ENCODE measurements around the gene GALNT1.

Gene GALNT1

DNA sequence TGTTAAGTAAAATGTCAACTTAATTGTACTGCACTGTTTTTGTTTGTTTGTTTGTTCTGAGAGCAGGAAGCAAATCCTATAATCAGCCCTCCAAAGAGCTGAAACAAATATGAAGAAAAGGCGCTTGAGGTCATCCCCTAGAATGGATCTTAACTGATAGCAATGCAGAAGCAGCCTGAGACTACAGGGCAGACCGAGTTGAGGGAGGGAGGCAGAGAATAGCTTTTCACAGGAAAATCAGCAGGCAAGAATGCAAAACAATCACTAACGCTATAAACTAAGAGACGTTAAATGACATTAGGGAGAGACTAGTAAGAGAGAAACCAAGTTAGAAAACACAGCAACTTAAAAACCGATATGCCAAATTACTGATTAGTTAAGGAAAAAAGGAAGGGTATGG, 37.2 kb downstream of the GALNT1 start:
- DNase-seq, result no peak

DNA sequence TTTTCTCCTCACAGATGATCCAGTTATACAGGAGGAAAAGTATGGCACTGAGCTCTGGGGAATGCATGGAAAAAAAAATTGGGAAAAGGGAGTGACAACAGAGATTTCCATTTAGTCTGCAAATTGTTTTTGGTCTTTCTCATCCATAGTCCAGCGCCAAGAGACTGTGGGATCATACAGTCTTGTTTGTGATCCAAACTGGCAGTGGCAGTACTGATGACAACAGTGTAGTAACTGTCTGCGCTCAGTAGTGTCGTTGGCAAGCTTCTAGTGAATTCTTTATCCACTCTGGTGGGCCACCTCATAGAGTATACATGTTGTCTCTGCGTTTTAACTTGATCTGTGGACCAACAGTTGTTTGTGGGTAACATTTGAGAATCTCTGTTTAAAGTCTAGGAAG, 37.9 kb downstream of the GALNT1 start:
- no peak for DNase-seq

DNA sequence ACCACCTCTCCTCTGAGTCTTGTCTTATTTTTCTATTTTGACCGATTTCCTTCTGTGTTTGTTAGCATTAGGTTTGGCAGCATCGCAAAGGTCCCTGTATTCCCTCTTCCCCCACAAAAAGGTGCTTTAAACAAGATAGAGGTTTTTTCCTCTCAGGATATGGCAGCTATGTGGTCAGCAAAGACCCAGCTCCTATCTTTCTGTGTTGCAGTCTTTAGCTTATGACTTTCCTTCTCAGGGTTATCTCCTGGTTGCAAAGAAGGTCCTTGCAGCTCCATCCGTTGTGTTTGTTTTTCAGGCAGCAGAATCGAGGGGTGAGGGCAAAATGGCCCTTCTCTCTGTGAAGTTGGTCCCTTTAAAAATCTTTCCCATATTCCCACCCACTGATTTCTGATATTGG, 38.4 kb downstream of the GALNT1 start:
- no peak for DNase-seq

DNA sequence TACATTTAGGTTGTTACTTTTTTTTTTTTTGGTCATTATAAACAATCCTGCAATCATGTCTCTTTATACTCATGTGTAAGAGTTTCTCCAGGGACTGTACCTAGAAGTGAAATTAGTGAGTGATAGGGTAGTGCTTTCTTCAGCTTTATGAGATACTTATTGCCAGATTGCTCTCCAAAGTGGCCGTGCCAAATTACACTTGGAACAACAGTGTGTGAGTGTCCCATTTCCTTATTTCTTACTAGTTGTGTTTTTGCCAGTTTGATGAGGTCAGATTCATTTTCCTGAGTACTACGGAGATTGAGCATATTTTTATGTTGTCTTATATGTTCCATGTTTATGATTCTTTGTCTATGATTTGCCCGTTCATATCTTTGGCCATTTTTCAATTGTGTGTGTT, 39.2 kb downstream of the GALNT1 start:
- no peak for DNase-seq

DNA sequence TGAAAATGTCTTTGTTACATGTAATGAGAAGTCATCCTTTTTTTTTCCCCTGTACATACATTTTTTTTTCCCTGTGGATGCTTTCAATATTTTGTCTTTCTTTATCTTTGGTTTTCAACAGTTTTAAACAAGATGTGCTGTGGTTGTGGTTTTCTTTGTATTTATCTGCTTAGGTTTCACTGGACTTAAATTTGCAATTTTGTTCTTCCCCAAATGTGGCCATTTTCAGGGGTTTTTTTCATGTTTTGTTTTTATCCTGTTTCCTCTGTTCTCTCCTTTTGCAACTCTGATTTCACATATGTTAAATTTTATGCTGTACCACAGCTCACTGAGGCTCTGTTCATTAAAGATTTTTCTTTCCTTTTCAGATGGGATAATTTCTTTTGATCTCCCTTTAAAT, 41.7 kb downstream of the GALNT1 start:
- no peak for DNase-seq

DNA sequence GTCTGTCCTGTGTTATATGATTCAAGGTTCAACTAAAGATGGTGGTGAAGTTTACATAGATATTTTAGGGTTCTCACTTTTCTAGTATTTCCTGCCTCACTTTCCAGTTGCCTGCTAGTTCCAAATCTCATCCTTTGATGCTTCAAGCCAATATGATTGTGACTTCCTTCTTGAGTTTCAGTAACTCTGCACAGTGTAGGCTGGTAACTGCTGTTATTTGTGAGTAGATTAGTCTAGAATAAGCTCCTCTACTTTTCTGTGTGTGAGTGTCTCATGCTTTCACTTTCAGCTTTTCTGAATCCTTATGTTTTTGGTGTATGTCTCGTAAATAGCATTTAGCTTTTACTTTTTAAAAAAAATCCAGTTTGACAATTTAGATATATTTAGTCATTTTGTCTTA, 42.6 kb downstream of the GALNT1 start:
- DNase-seq, result no peak

DNA sequence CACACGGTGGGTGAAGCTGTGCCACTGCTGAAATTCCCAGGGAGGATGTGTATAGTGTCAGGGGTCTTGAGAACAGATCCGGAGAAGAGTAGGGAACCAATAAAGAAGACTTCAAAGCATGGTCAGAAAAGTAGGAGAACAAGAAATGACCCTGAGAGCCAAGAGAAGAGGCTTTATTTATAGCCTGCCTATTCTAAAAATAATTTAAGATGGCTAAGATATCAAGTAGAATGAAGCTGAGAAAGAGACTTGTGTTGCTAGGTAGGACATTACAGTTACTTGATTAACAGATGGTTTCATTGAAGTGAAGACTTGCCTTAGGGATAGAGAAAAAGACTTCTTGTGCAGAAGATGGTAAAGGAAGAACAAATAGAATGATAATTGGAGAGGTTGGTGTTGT, 43.7 kb downstream of the GALNT1 start:
- no peak for DNase-seq

DNA sequence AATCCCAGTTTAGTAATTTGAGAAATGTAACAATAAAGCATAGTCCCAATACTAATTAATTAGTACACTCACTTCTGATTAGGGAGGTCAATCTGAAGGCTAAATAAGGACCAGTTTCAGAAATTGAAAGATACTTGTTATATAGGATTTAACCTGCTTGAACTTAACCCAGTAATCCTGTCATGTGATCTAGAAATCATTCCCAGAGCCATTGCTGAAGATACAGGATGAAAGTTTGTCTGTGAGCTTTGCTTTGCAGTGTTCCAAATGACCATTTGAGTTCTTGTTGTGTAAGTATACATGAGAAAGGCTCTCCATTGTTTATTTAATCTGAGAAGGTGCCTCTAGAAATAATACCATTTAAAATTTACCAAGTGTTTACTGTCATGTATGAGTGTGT, 52.2 kb downstream of the GALNT1 start:
- no peak for DNase-seq

DNA sequence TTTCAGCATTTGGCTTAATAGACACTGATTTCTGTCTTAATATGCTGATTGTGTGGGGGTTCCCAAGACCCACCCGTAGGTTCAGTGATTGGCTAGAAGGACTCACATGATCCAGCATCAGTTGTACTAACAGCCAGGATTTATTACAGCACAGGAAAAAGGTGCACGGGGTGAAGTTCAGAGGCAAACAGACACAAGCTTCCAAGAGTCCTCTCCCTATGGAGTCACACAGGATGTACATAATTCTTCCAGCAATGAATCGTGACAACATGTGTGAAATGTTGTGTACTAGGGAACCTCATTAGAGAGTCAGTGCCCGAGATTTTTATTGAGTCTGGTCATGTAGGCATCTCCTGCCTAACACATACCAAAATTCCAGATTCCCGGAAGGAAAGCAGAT, 52.8 kb downstream of the GALNT1 start:
- no peak for DNase-seq

DNA sequence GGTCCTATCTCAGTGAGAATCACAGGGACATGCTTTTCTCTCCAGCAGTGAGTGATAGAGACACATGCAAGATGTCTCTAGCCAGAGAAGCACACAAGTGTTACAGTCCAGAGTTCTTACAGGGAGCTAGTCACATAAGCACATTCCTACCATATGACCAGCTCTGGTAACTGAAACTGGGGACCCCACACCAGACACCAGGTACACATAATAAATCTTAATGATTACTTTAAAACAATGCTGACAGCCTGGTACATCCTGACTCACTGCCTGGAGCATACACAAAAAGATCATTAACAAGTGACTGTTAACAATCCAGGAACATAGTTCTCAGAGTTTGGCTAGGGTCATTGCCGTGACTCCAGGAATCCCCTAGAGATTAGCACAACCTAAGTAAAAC, 53.6 kb downstream of the GALNT1 start:
- no peak for DNase-seq

DNA sequence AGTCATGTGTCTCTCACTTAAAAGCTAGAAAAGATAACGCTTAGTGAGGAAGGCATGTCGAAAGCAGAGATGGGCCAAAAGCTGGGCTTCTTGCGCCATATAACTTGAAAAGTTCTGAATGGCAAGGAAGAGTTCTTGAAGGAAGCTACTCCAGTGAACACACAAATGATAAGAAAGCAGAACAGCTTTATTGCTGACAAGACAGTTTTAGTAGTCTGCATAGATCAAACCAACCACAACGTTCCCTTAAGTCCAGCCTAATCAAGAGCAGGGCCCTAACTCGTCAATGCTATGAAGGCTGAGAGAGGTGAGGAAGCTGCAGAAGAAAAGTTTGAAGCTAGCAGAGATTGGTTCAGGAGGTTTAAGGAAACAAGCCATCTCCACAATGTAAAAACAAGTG, 55.7 kb downstream of the GALNT1 start:
- no peak for DNase-seq

DNA sequence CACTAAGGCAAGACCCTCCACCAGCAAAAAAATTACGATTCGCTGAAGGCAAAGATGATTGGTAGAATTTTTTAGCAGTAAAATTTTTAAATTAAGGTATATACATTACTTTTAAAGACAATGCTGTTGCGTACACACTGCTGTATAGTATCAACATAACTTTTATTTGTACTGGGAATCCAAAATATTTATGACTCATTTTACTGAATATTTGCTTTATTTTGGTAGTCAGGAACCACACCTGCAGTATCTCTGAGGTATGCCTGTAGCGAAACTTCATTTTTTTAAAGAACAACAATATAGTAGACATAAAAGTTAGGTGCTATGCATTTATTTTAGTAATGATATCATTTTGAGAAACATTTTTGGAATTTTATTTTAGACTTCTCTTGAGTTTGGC, 57.8 kb downstream of the GALNT1 start:
- no peak for DNase-seq

DNA sequence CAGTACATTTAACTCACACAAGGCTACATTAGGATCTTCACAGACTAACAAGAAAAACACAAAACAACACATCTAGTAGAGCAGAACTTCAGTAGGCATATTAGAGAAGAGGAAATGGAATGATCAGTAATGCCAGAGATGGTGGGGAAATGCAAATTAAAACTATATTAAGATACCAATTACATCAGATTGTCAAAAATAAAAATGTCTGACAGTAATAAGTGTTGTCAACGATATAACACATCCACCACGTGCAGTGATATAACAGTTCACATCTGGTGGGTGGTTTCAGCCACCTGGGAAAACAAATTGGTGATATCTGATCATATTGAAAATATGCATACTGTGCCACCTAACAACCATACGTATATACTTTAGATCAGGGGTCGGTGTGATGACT, 59.9 kb downstream of the GALNT1 start:
- no peak for DNase-seq

DNA sequence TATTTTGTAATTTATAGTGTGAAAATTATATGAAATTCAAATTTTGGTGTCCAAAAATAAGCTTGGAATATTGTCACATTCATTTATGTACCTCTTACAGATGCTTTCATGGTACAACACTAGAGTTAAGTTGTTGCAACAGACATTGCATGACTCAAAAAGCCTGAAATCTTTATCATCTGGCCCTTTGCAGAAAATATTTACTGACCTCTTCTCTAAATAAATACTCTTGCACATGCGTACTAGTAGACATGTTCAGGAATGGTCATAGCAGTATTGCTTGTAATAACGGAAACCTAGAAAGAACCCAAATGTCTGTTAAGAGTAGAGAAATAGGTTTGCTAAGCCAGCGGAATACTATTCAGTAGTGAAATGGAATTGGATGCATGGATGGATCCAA, 60.4 kb downstream of the GALNT1 start:
- no peak for DNase-seq

DNA sequence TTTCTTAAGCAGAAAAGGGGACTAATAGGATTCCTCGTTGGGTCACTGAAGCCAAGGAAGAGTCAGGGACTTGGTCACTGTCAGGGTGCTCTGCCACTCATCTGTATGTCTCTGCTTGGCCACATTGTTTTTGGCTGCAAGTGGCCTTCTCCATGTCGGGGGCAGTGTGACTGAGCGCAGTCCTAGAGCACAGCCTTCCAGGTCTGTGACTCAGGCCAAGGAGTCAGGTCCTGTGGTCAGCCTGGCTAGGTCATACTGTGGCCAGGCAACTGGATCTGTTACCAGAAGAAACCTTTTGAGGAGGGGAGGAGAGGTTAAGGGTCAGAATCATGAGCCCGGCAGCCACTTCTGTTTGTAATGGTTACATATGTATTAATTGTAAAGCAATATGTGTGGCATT, 61.3 kb downstream of the GALNT1 start:
- no peak for DNase-seq

DNA sequence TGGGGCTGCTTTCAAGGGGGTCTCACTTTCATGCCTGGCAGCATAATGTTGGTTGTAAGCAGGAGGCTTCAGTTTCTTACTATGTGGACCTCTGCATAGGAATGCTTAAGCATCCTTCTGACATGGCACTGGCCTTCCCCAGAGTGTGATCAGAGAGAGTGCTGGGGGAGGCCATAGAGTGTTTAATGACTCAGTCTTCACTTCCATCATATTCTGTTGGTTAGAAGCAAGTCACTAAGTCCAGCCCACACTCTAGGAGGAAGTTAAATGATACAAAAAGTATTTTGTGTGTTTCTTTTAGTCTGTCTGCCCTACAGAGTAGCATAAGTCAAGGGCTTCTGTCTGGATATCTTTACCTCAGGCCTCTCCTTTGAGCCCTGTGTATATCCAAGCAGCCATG, 64.9 kb downstream of the GALNT1 start:
- no peak for DNase-seq

DNA sequence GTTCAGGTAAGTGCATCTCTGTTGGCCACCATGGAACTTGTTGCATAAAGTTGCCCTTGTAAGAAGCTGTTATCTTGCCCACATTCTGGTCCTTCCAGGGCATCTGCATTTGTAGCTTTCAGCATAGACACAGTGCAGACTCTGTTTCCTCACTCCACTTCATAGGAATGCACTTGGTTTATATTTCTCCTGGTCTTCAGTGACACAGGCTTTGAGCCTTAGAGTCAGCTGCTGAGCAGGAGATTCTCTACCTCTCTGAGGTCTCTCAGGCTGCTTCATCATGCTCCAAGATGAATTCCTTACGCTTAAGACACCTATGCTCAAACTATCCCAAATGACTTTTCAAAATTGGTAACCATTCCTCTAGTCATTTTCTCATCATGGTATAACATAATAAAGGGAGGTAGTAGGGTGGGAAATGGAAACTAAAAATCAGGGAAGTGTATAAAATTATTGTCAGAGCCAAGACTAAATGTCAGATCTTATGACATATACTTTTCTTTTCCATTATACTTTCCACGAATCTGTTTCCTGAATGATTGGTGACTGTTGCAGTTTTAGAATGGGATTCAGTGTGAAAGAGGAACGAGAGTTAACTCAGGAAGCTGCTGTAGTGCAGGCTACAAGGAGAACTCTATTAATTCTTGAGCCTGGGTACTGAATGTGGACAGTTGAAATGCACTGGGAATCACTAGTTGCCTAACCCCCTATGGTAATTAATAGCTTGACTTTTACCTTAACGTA, 72.0 kb downstream of the GALNT1 start:
- DNase-seq, result no peak

DNA sequence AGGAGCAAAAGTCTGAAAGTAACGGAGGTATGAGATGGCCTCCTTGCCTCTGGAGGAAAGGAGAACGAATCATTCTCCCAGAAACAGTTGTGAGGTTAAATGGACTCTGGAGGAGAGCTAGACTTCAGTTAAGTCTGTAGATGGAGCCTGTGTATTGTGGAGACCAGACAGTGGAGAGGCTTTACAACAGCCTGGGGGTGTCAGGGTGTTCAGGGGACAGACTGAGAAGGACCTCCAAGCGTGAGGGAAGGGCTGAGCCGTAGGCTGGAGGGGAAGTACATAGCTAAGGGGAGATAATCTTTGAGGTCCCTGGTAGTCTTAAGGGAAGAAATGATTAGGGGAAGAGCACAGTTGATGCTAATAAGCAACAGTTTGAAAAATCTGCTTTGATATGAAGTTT, 76.6 kb downstream of the GALNT1 start:
- DNase-seq, result no peak

DNA sequence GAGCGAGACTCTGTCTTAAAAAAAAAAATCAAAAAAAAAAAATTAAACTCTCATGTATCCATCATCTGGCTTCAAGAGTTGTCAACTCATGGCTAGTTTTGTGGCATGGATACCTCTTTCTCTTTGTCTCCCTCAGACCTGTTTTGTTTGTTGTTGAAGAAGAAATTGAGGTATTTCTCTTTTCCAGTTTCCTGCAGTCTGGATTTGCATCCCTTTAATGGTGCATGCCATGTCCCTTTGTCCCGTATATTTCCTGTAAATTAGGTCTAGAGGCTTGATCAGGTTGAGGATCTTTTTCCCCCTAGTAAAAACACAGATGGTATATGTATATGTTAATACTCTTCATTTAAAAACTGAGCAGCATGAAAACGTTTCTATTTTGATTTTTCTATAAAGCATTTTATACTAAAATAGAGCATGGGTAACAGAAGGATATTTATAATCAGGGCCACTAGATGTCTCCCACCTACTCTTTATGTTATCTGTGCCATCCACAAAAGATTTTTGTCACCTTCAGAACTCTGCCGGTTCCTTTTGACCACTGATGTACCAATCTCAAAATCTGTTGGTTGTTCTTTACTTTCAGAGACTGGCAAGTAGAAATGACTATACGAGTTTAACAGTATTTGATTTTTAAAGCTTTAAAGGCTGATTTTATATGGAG, 80.1 kb downstream of the GALNT1 start:
- peak; percentile 52 for DNase-seq

DNA sequence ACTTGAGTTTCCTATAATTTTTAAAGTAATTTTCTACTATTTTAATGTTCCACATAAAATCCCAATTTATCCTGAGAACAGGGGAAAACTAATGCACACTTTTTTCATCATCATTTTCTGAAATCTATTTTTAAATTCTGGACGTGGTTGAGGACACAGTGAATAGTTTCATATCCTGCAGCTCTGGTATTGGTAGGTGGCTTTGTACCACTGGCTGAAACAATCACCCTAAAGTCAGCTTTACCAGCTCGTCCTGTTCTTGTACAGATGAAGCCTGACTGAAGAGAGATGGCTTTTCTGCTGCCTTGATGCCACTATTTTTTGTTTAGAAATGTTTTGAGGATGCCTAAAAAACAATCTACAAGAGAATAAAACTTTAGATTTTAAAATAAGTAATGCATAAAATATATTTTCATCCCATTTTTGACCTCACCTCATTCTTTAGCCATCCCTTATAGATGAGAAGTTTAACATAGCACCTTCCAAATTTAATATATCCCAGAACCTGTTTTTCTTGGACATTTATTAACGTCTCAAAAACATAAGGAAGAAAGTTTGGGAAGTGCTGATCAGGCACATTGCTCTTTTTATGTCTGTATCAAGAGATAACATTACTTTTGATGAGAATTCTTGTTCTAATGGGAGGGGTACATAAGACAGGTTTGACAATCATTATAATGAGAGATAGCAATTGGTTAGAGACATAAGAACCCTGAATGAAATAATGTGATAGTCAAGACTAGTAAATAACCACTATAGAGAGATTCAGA, 80.9 kb downstream of the GALNT1 start:
- no peak for DNase-seq

DNA sequence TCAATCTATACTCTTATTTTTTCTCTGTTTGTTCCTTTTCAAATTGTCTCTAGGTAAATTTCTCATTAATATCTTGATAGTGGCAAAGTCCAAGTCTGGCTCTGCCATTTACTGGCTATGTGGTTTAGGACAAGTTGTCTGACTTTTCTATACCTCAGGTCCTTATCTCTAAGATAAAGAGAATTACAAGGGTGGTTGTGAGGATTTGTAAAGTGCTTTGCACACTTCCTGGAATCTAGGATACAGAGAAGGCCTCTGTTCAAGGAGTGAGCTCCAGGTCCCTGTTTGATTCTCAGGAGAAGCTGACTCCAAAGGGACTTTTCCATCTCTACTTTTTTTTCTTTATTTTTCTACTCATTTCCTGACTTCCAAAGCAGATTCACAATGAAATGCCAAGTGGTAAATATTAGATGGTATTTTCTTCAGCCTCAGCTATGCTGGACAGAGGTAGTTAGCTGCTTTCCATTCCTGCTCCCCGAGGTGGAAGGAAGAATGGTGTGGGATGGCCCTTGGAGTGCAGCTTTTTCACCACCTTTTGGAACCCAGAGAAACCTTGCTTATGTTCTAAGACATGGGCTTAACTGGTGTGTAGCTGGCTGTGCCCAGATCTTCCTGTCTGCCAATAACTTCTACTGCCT, 90.5 kb downstream of the GALNT1 start:
- no peak for DNase-seq

DNA sequence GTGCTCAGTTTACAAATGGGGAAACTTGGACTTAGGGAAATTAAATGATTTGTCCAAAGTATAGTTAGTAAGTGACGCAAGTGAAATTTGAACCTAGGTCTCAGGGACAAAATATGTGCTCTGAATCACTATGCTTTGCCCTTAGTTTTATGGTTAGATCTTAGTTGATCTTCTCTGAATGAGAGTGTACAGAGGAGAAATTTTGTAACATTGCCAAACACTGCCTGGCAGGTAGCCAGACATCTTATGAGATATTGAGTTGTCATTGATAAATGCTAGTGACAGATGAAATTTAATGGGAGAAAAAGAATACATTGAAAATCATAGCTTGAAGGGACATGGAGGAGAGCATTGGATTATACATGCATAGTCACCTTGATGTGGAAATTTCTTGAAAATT, 91.4 kb downstream of the GALNT1 start:
- DNase-seq, result no peak

DNA sequence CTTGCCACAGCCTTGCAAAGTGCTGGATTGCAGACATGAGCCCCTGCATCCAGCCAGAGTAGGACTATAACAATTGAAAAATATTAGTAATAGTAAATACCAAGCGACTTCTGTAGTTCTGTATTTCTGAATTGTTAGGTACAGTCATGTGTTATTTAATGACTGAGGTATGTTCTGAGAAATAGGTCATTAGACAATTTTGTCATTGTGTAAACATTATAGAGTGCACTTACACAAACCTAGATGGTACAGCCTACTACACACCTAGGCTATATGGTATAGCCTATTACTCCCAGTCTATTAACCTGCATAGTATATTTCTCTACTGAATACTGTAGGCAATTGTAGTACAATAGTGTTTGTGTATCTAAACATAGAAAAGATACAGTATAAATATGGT, 92.1 kb downstream of the GALNT1 start:
- DNase-seq, result peak; percentile 35

DNA sequence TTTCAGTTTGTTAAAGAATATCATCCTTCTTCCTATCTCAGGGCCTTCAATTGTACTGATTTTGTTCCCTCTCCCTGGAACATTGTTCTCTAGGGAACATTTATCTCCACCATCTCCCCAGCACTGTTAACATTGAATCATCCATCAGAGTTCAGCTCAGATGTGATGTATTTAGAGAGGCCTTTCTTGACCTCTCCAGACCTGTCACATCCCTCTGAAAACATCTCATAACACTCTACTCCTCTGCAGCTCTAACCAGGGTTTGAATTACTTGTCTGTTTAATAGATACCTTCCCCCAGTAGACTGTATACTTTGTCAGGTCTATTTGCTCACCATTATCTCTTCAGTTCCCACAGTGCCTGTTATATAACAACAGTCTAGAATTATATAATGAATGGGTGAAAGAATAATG, 98.6 kb downstream of the GALNT1 start:
- no peak for DNase-seq

Measured in DMS53 (cell line).